ENCODE results near the gene MAD2L1BP.

GRCh38 chr6:43645613-43645964, 9.9 kb downstream of the MAD2L1BP start:
- TF ChIP-seq USF2 (IDR thresholded peaks at IDR 0.05; ENCODE audit: low read depth, low read length) = no peak
- no peak for TF ChIP-seq USF2 (CRISPR knock-in tag; IDR thresholded peaks at IDR 0.05; ENCODE audit: borderline replicate concordance)
- no peak for TF ChIP-seq POLR2A (IDR thresholded peaks at IDR 0.05; ENCODE audit: insufficient read depth in 1 of 2, low read depth in 2 of 2, low read length in 2 of 2)
- TF ChIP-seq ZNF10 (CRISPR knock-in tag; IDR thresholded peaks at IDR 0.05; ENCODE audit: borderline replicate concordance, low read depth) = no peak
